Loucy (cell line): ENCODE results near the gene CHD6.

ENCODE experiments used
- H2AFZ ChIP-seq: fragments of 200-600 bp; sonication (generic); 2 replicates; pipeline ENCODE4 v1.6.0; 2016; ENCODE audit warnings: antibody characterized with exemption, mild to moderate bottlenecking, low read length, moderate library complexity
- H3F3A ChIP-seq: fragments of 200-600 bp; 2 replicates; pipeline ENCODE4 v1.6.0; 2016; ENCODE audit warnings: antibody characterized with exemption, low read depth, mild to moderate bottlenecking
- H3K27me3 ChIP-seq: fragments of 200-600 bp; sonication (generic); 2 replicates; pipeline ENCODE4 v1.6.1; 2014; ENCODE audit warnings: low read length, mild to moderate bottlenecking; ENCODE audit not compliant: insufficient read depth, poor library complexity, severe bottlenecking
- H3K36me3 ChIP-seq: fragments of 200-600 bp; sonication (generic); 2 replicates; pipeline ENCODE4 v1.6.1; 2016; ENCODE audit warnings: low read length; ENCODE audit not compliant: insufficient read depth
- H3K4me1 ChIP-seq: fragments of 200-600 bp; sonication (generic); 2 replicates; pipeline ENCODE4 v1.5.1; 2014; ENCODE audit warnings: low read length, mild to moderate bottlenecking; ENCODE audit not compliant: insufficient read depth, poor library complexity, severe bottlenecking
- H3K4me2 ChIP-seq: fragments of 200-600 bp; sonication (generic); 2 replicates; pipeline ENCODE4 v1.6.0; 2014; ENCODE audit warnings: antibody characterized with exemption, low read length, low read depth, mild to moderate bottlenecking; ENCODE audit not compliant: poor library complexity, severe bottlenecking
- H3K4me3 ChIP-seq: fragments of 200-600 bp; sonication (generic); 2 replicates; pipeline ENCODE4 v1.5.1; 2014; ENCODE audit warnings: low read length, mild to moderate bottlenecking, mixed read lengths; ENCODE audit not compliant: poor library complexity, severe bottlenecking
- H3K79me2 ChIP-seq: fragments of 200-600 bp; sonication (generic); 2 replicates; pipeline ENCODE4 v1.6.1; 2014; ENCODE audit warnings: low read length; ENCODE audit not compliant: insufficient read depth
- H3K9ac ChIP-seq: fragments of 200-600 bp; sonication (generic); 2 replicates; pipeline ENCODE4 v1.6.0; 2014; ENCODE audit warnings: mild to moderate bottlenecking, low read depth, low read length, moderate library complexity; ENCODE audit not compliant: poor library complexity, severe bottlenecking
- H3K9me2 ChIP-seq: fragments of 200-600 bp; sonication (generic); replicated peaks from 2 replicates; pipeline ENCODE4 v1.6.1; 2016; ENCODE audit warnings: low read depth, low read length, mixed read lengths
- H3K9me3 ChIP-seq: fragments of 200-600 bp; sonication (generic); 2 replicates; pipeline ENCODE4 v1.6.1; 2014; ENCODE audit warnings: mild to moderate bottlenecking, antibody characterized with exemption, low read length, low read depth; ENCODE audit not compliant: insufficient read depth
- H4K20me1 ChIP-seq: fragments of 200-600 bp; sonication (generic); 2 replicates; pipeline ENCODE4 v1.6.0; 2014; ENCODE audit warnings: antibody characterized with exemption, low read length, mild to moderate bottlenecking; ENCODE audit not compliant: insufficient read depth, poor library complexity, severe bottlenecking
- EZH2phosphoT487 ChIP-seq: fragments of 200-600 bp; IDR thresholded peaks from 2 replicates; pipeline ENCODE4 v1.6.1; 2018; ENCODE audit warnings: antibody characterized with exemption, mild to moderate bottlenecking, moderate library complexity, borderline replicate concordance
- TF ChIP-seq, protein P1 (sequence below): fragments of 200-600 bp; sonication (generic); conservative IDR thresholded peaks from 2 replicates; pipeline ENCODE4 v1.5.1; 2014; ENCODE audit warnings: mild to moderate bottlenecking, antibody characterized with exemption, low read length

CHD6 gene

DNA sequence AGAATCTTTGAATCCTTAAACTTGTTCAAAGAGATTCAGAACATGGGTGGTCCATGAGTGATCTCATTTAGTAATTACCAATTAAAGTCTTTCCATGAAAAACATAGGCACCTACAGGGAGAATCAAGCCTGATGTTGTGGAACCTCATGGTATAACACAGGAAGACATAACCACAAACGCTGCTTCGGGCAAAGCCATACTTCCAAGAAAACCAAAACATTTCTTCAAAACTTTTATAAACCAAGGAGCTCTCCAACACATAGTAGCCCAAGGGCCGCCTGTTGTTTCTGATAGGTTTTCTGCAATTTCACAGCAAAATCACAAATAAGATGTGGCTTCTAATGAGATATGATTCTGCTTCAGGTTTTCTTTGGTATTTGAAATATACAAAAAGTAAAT, 2.5 kb downstream of the CHD6 start:
- Histone ChIP-seq H3K4me1 (peaks cover 56% of the 10 kb centered on the region), H2AFZ (no peak overlapping the region), H3F3A (no peaks in the 10 kb centered on the region), H3K36me3 (no peaks in the 10 kb centered on the region), H3K9me3 (no peaks in the 10 kb centered on the region), H3K79me2 (peaks cover 70% of the 10 kb centered on the region), H3K4me2 (peak overlapping the region; percentile 96), H3K9me2 (no peaks in the 10 kb centered on the region), H4K20me1 (peaks cover 61% of the 10 kb centered on the region), H3K4me3 (peak overlapping the region; percentile 93), H3K9ac (no peak overlapping the region), H3K27me3 (no peaks in the 10 kb centered on the region)
- TF ChIP-seq, protein P1, sequence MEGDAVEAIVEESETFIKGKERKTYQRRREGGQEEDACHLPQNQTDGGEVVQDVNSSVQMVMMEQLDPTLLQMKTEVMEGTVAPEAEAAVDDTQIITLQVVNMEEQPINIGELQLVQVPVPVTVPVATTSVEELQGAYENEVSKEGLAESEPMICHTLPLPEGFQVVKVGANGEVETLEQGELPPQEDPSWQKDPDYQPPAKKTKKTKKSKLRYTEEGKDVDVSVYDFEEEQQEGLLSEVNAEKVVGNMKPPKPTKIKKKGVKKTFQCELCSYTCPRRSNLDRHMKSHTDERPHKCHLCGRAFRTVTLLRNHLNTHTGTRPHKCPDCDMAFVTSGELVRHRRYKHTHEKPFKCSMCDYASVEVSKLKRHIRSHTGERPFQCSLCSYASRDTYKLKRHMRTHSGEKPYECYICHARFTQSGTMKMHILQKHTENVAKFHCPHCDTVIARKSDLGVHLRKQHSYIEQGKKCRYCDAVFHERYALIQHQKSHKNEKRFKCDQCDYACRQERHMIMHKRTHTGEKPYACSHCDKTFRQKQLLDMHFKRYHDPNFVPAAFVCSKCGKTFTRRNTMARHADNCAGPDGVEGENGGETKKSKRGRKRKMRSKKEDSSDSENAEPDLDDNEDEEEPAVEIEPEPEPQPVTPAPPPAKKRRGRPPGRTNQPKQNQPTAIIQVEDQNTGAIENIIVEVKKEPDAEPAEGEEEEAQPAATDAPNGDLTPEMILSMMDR = no peak
- no peak for TF ChIP-seq EZH2phosphoT487

DNA sequence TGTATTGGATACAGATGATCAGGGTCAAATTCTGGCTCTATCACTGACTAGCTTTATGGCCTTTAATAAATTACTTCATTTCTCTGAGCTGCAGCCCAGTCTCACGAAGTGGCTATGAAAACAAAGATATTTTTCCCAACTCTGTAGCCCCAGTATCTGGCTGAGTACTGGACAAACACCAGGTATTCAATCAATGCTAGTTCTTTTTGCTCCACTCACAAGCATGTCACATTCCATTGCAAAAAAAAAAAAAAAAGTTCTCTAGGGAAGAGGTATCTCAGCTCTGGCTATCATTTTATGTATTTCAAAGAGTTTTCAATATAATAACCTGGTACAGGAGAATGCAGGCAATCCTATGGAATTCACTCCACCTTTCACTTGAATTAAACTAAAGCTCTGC, 3.1 kb downstream of the CHD6 start:
- Histone ChIP-seq H3K4me2 (peak overlapping the region; percentile 96), H4K20me1 (peaks cover 66% of the 10 kb centered on the region), H3K4me3 (peak overlapping the region; percentile 93), H3K36me3 (no peaks in the 10 kb centered on the region), H3K9me2 (no peaks in the 10 kb centered on the region), H2AFZ (no peak overlapping the region), H3F3A (no peaks in the 10 kb centered on the region), H3K79me2 (peaks cover 74% of the 10 kb centered on the region), H3K27me3 (no peaks in the 10 kb centered on the region), H3K9me3 (no peaks in the 10 kb centered on the region), H3K4me1 (peaks cover 58% of the 10 kb centered on the region), H3K9ac (no peak overlapping the region)
- no peak for TF ChIP-seq EZH2phosphoT487
- TF ChIP-seq, protein P1 = no peak

DNA sequence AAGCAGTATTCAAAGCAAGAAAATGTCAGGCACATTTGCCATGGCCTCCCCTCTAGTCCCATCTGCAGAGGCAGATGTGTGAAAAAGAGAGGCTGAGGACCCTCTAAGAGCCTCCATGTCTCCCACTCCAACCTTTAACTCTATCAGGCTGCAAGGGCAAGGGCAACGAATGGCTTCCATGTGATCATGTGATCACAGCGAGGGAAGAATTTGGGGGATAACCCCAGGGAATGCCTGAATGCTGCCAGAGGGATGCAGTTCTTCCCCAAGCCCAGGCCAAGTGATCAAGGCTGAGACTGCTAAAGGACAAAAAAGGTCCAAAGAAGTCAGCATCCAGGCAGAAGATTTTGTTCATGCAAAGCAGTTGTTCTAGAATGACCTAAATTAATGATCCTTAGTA, 4.9 kb downstream of the CHD6 start:
- peaks cover 83% of the 10 kb centered on the region for H4K20me1 ChIP-seq
- H3K9me2 ChIP-seq = no peaks in the 10 kb centered on the region
- peak overlapping the region; percentile 6 for H3K4me3 ChIP-seq
- no peak overlapping the region for H3K9ac ChIP-seq
- H3F3A ChIP-seq = no peaks in the 10 kb centered on the region
- no peaks in the 10 kb centered on the region for H3K36me3 ChIP-seq
- no peaks in the 10 kb centered on the region for H3K9me3 ChIP-seq
- H3K4me2 ChIP-seq = peak overlapping the region; percentile 96
- no peaks in the 10 kb centered on the region for H3K27me3 ChIP-seq
- peaks cover 92% of the 10 kb centered on the region for H3K79me2 ChIP-seq
- peaks cover 70% of the 10 kb centered on the region for H3K4me1 ChIP-seq
- no peak overlapping the region for H2AFZ ChIP-seq
- TF ChIP-seq, protein P1 = no peak
- no peak for TF ChIP-seq EZH2phosphoT487
